ENCODE results near the gene FIZ1.

Gene FIZ1

GRCh38 chr19:55637534-55637933, 38.2 kb upstream of the FIZ1 start:
- TF ChIP-seq SP1 (IDR thresholded peaks at IDR 0.05) (no peak), ZNF384 (IDR thresholded peaks at IDR 0.05) (no peak), FOXA1 (IDR thresholded peaks at IDR 0.05) (no peak), BHLHE40 (IDR thresholded peaks at IDR 0.05; ENCODE audit: borderline replicate concordance) (no peak), HDGF (IDR thresholded peaks at IDR 0.05; ENCODE audit: borderline replicate concordance) (no peak)
- ChIA-PET POLR2A (interaction anchor here (1.2 to 2.4 kb wide), 4 partner anchors 9 to 17 kb away, joined by 3 to 12 read pairs (median 6); partner anchors contain the start of genes U2AF2 and ZNF784), CTCF (no interaction called here)
- DNase-seq (ENCODE audit: extremely low spot score), result no peak

- POLR2A ChIA-PET, result interaction anchor here (0.6 to 2.4 kb wide), 7 partner anchors 8 to 577 kb away, joined by 3 to 12 read pairs (median 3); partner anchors contain the start of genes U2AF2 and ZNF784
- no peak for TF ChIP-seq LEF1 (IDR thresholded peaks at IDR 0.05; ENCODE audit: borderline replicate concordance)
- TF ChIP-seq ARNT (IDR thresholded peaks at IDR 0.05), result no peak
- TF ChIP-seq NFRKB (IDR thresholded peaks at IDR 0.05), result no peak
- no peak for TF ChIP-seq HDGF (IDR thresholded peaks at IDR 0.05; ENCODE audit: borderline replicate concordance)
- no peak for TF ChIP-seq SUZ12 (IDR thresholded peaks at IDR 0.05)
- no peak for TF ChIP-seq BHLHE40 (IDR thresholded peaks at IDR 0.05; ENCODE audit: borderline replicate concordance)
- no peak for TF ChIP-seq FOXA1 (IDR thresholded peaks at IDR 0.05)
- no peak for TF ChIP-seq CTBP1 (IDR thresholded peaks at IDR 0.05; ENCODE audit: borderline replicate concordance)
- TF ChIP-seq TARDBP (IDR thresholded peaks at IDR 0.05), result no peak
- no peak for TF ChIP-seq FOXM1 (IDR thresholded peaks at IDR 0.05; ENCODE audit: borderline replicate concordance)
- DNase-seq (ENCODE audit: extremely low spot score), result no peak
- CTCF ChIA-PET, result no interaction called here
Observed at GRCh38 chr19:55636723-55637122, 37.4 kb upstream of the FIZ1 start.

GRCh38 chr19:55635856-55636440, 36.6 kb upstream of the FIZ1 start:
- ChIA-PET CTCF (interaction anchor here (0.6 kb wide), 2 partner anchors 18 to 36 kb away, joined by 3 to 5 read pairs; no protein-coding TSS in a partner anchor), POLR2A (interaction anchor here (0.6 to 2.4 kb wide), 5 partner anchors 11 to 469 kb away, joined by 3 to 12 read pairs (median 3); partner anchors contain the start of genes CCDC106, U2AF2 and ZNF784)
- DNase-seq (ENCODE audit: extremely low spot score), result no peak
- no peak for TF ChIP-seq ZNF384 (IDR thresholded peaks at IDR 0.05)
- TF ChIP-seq PKNOX1 (IDR thresholded peaks at IDR 0.05), result no peak
- TF ChIP-seq SP1 (IDR thresholded peaks at IDR 0.05), result no peak
- TF ChIP-seq LEF1 (IDR thresholded peaks at IDR 0.05; ENCODE audit: borderline replicate concordance), result no peak
- no peak for TF ChIP-seq HDGF (IDR thresholded peaks at IDR 0.05; ENCODE audit: borderline replicate concordance)
- no peak for TF ChIP-seq ARNT (IDR thresholded peaks at IDR 0.05)
- TF ChIP-seq ELF4 (IDR thresholded peaks at IDR 0.05), result no peak
- no peak for TF ChIP-seq FOXM1 (IDR thresholded peaks at IDR 0.05; ENCODE audit: borderline replicate concordance)
- TF ChIP-seq L3MBTL2 (conservative IDR thresholded peaks at IDR 0.05), result no peak
- TF ChIP-seq SUZ12 (IDR thresholded peaks at IDR 0.05), result no peak
- no peak for TF ChIP-seq NFRKB (IDR thresholded peaks at IDR 0.05)
- TF ChIP-seq CTBP1 (IDR thresholded peaks at IDR 0.05; ENCODE audit: borderline replicate concordance), result no peak

GRCh38 chr19:55635334-55635717, 36.0 kb upstream of the FIZ1 start:
- no peak for DNase-seq (ENCODE audit: extremely low spot score)
- ChIA-PET CTCF (interaction anchor here (0.6 kb wide), 1 partner anchor 19 kb away, joined by 3 read pairs; no protein-coding TSS in a partner anchor), POLR2A (interaction anchor here (0.9 to 1.4 kb wide), 3 partner anchors 11 to 30 kb away, joined by 3 to 6 read pairs (median 4); partner anchors contain the start of genes ZNF784 and ZNF865)
- TF ChIP-seq ELF4 (IDR thresholded peaks at IDR 0.05), result no peak
- TF ChIP-seq NFRKB (IDR thresholded peaks at IDR 0.05), result no peak
- TF ChIP-seq HDGF (IDR thresholded peaks at IDR 0.05; ENCODE audit: borderline replicate concordance), result no peak
- no peak for TF ChIP-seq ZNF384 (IDR thresholded peaks at IDR 0.05)
- TF ChIP-seq FOXM1 (IDR thresholded peaks at IDR 0.05; ENCODE audit: borderline replicate concordance), result no peak
- no peak for TF ChIP-seq L3MBTL2 (conservative IDR thresholded peaks at IDR 0.05)
- no peak for TF ChIP-seq ARNT (IDR thresholded peaks at IDR 0.05)
- TF ChIP-seq PKNOX1 (IDR thresholded peaks at IDR 0.05), result no peak
- TF ChIP-seq TARDBP (IDR thresholded peaks at IDR 0.05), result no peak
- no peak for TF ChIP-seq FOXK2 (IDR thresholded peaks at IDR 0.05)
- no peak for TF ChIP-seq SUZ12 (IDR thresholded peaks at IDR 0.05)
- no peak for TF ChIP-seq LEF1 (IDR thresholded peaks at IDR 0.05; ENCODE audit: borderline replicate concordance)
- no peak for TF ChIP-seq FOXA1 (IDR thresholded peaks at IDR 0.05)
- no peak for TF ChIP-seq SP1 (IDR thresholded peaks at IDR 0.05)
- TF ChIP-seq BHLHE40 (IDR thresholded peaks at IDR 0.05; ENCODE audit: borderline replicate concordance), result no peak
- no peak for TF ChIP-seq CTBP1 (IDR thresholded peaks at IDR 0.05; ENCODE audit: borderline replicate concordance)

GRCh38 chr19:55633861-55634260, 34.5 kb upstream of the FIZ1 start:
- POLR2A ChIA-PET, result interaction anchor here (1.0 to 2.1 kb wide), 8 partner anchors 9 to 38 kb away, joined by 3 to 16 read pairs (median 5); partner anchors contain the start of genes FIZ1, U2AF2, ZNF524 and ZNF784
- no peak for TF ChIP-seq ZNF384 (IDR thresholded peaks at IDR 0.05)
- TF ChIP-seq BHLHE40 (IDR thresholded peaks at IDR 0.05; ENCODE audit: borderline replicate concordance), result no peak
- TF ChIP-seq PKNOX1 (IDR thresholded peaks at IDR 0.05), result no peak
- TF ChIP-seq ARNT (IDR thresholded peaks at IDR 0.05), result no peak
- TF ChIP-seq HDGF (IDR thresholded peaks at IDR 0.05; ENCODE audit: borderline replicate concordance), result no peak
- no peak for TF ChIP-seq SP1 (IDR thresholded peaks at IDR 0.05)
- no peak for TF ChIP-seq L3MBTL2 (conservative IDR thresholded peaks at IDR 0.05)
- TF ChIP-seq SUZ12 (IDR thresholded peaks at IDR 0.05), result no peak
- no peak for TF ChIP-seq TARDBP (IDR thresholded peaks at IDR 0.05)
- no peak for TF ChIP-seq LEF1 (IDR thresholded peaks at IDR 0.05; ENCODE audit: borderline replicate concordance)
- no peak for TF ChIP-seq FOXK2 (IDR thresholded peaks at IDR 0.05)
- TF ChIP-seq FOXA1 (IDR thresholded peaks at IDR 0.05), result no peak
- TF ChIP-seq FOXM1 (IDR thresholded peaks at IDR 0.05; ENCODE audit: borderline replicate concordance), result no peak
- TF ChIP-seq NFRKB (IDR thresholded peaks at IDR 0.05), result no peak
- TF ChIP-seq CTBP1 (IDR thresholded peaks at IDR 0.05; ENCODE audit: borderline replicate concordance), result no peak
- TF ChIP-seq ELF4 (IDR thresholded peaks at IDR 0.05), result no peak
- no peak for DNase-seq (ENCODE audit: extremely low spot score)
- CTCF ChIA-PET, result interaction anchor here (0.6 to 2.1 kb wide), 4 partner anchors 13 to 544 kb away, joined by 3 to 12 read pairs (median 3); partner anchors contain the start of gene FIZ1

All from HEK293T (cell line).